ENCODE data around the gene ALDH1A1.

Gene ALDH1A1

GRCh38 chr9:72913382-72914009 is 39.4 kb downstream of the ALDH1A1 start:
- DNase-seq, result no peak

GRCh38 chr9:72912476-72913381 is 40.1 kb downstream of the ALDH1A1 start:
- DNase-seq, result no peak

- DNase-seq, result no peak
Observed at GRCh38 chr9:72911816-72912215, 41.0 kb downstream of the ALDH1A1 start.

GRCh38 chr9:72911247-72911775 is 41.5 kb downstream of the ALDH1A1 start:
- no peak for DNase-seq

GRCh38 chr9:72909428-72909827 is 43.4 kb downstream of the ALDH1A1 start:
- no peak for DNase-seq

- no peak for DNase-seq
Observed at GRCh38 chr9:72907421-72907820, 45.4 kb downstream of the ALDH1A1 start.

GRCh38 chr9:72906810-72907209 is 46.0 kb downstream of the ALDH1A1 start:
- no peak for DNase-seq

- DNase-seq, result no peak
Observed at GRCh38 chr9:72905514-72906480, 47.1 kb downstream of the ALDH1A1 start.

GRCh38 chr9:72904267-72905093 is 48.4 kb downstream of the ALDH1A1 start:
- no peak for DNase-seq

GRCh38 chr9:72903103-72903502 is 49.8 kb downstream of the ALDH1A1 start:
- no peak for DNase-seq

- DNase-seq, result no peak
Observed at GRCh38 chr9:72902268-72902667, 50.6 kb downstream of the ALDH1A1 start.

- DNase-seq, result no peak
Observed at GRCh38 chr9:72899734-72900477, 52.9 kb downstream of the ALDH1A1 start.

- DNase-seq, result no peak
Observed at GRCh38 chr9:72898784-72899733, 53.8 kb downstream of the ALDH1A1 start.

GRCh38 chr9:72898360-72898759 is 54.5 kb downstream of the ALDH1A1 start:
- DNase-seq, result no peak

- DNase-seq, result no peak
Observed at GRCh38 chr9:72897069-72897649, 55.7 kb downstream of the ALDH1A1 start.

GRCh38 chr9:72896439-72896838 is 56.4 kb downstream of the ALDH1A1 start:
- no peak for DNase-seq

- DNase-seq, result no peak
Observed at GRCh38 chr9:72895122-72895521, 57.7 kb downstream of the ALDH1A1 start.

- no peak for DNase-seq
Observed at GRCh38 chr9:72894342-72894741, 58.5 kb downstream of the ALDH1A1 start.

- no peak for DNase-seq
Observed at GRCh38 chr9:72893437-72893836, 59.4 kb downstream of the ALDH1A1 start.

GRCh38 chr9:72891043-72891442 is 61.8 kb downstream of the ALDH1A1 start:
- no peak for DNase-seq
